Measurements from ENCODE around the gene HAPLN3.

Gene HAPLN3

GRCh38 chr15:88830016-88830415, 65.3 kb downstream of the HAPLN3 start:
- DNase-seq (ENCODE audit: low spot score): no peak

DNA sequence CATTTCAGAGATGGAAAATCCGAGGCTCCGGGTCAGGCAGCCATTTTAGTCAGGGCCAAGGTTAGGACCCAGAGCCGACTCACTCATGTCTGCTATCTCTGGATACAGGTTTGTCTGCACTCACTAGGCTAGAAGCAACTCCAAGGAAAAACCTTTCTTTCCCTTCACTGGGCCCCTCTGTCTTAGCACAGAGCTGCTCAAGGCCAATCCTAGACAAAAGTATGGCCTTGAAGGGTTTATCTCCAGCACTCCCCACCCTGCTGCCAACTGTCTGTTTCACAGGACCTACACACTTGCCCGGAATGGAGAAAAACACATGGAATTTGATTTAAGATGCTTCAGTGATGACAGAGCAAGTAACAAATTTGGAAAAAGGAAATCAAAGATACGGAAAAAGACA, 66.6 kb downstream of the HAPLN3 start:
- no peak for DNase-seq (ENCODE audit: low spot score)
